Measurements from ENCODE around the gene SNAI3. TPM values are rescaled to one million over a fixed set of nuclear protein-coding genes. Genes with fewer than 3 reads are reported as not detected.
A peak's percentile ranks its signal among the peaks of the same experiment; 100 is the strongest.

SNAI3 gene
- total RNA-seq, 4 donors from 2014 or later: 0.33 to 1.3 (median 1.3) TPM

GRCh38 chr16:88713054-88713453 lies 26.7 kb upstream of the SNAI3 start:
- Histone ChIP-seq H3K27ac (no peak overlapping the region), H3K4me3 (replicated peaks in 1 of 3) (no peak overlapping the region), H3K36me3 (peaks cover 34 to 37% of the 10 kb centered on the region in 2 donors), H3K9me3 (no peaks in the 10 kb centered on the region), H3K27me3 (no peaks in the 10 kb centered on the region), H3K4me1 (peaks cover 0 to 7% of the 10 kb centered on the region in 2 donors)
- TF ChIP-seq POLR2A (IDR thresholded peaks at IDR 0.05) (no peak), CTCF (IDR thresholded peaks at IDR 0.05) (no peak)
- 84 to 89% methylated on average over 6 to 7 of the region's 15 CpGs for WGBS, 2 donors
- DNase-seq: no peak
- intact Hi-C loops (cut with DNase I): no loop called here

- TF ChIP-seq CTCF (IDR thresholded peaks at IDR 0.05) (no peak), POLR2A (IDR thresholded peaks at IDR 0.05) (no peak)
- Histone ChIP-seq H3K4me1 (peaks cover under 1 to 7% of the 10 kb centered on the region in 2 donors), H3K4me3 (replicated peaks in 1 of 3) (no peak overlapping the region), H3K9me3 (no peaks in the 10 kb centered on the region), H3K27me3 (no peaks in the 10 kb centered on the region), H3K27ac (no peak overlapping the region), H3K36me3 (peaks cover 32 to 35% of the 10 kb centered on the region in 2 donors)
- no peak for DNase-seq
- intact Hi-C loops (cut with DNase I): no loop called here
- 82 to 90% methylated on average over 2 to 10 of the region's 25 CpGs for WGBS, 2 donors
Observed at GRCh38 chr16:88712362-88712979, 26.2 kb upstream of the SNAI3 start.

GRCh38 chr16:88711750-88712340 lies 25.5 kb upstream of the SNAI3 start:
- DNase-seq: no peak
- H3K4me1 ChIP-seq: peaks cover 6 to 13% of the 10 kb centered on the region in 2 donors
- TF ChIP-seq CTCF (IDR thresholded peaks at IDR 0.05) (no peak), POLR2A (IDR thresholded peaks at IDR 0.05) (no peak)
- no peaks in the 10 kb centered on the region for H3K9me3 ChIP-seq
- H3K27me3 ChIP-seq: no peaks in the 10 kb centered on the region
- peaks cover 25 to 30% of the 10 kb centered on the region in 2 donors for H3K36me3 ChIP-seq
- intact Hi-C loops (cut with DNase I): no loop called here
- WGBS, 2 donors: 81 to 85% methylated on average over 9 to 16 of the region's 18 CpGs
- no peak overlapping the region for H3K27ac ChIP-seq
- no peak overlapping the region for H3K4me3 ChIP-seq (replicated peaks in 1 of 3)

GRCh38 chr16:88710556-88710955 lies 24.2 kb upstream of the SNAI3 start:
- peaks cover 13 to 17% of the 10 kb centered on the region in 2 donors for H3K36me3 ChIP-seq
- no peaks in the 10 kb centered on the region for H3K9me3 ChIP-seq
- 35 to 43% methylated on average over 13 to 15 of the region's 16 CpGs for WGBS, 2 donors
- H3K27me3 ChIP-seq: no peaks in the 10 kb centered on the region
- peak overlapping the region in 1 of 3 donors; percentile 30 for H3K27ac ChIP-seq
- TF ChIP-seq POLR2A (IDR thresholded peaks at IDR 0.05): no peak
- TF ChIP-seq CTCF (IDR thresholded peaks at IDR 0.05): no peak
- intact Hi-C loops (cut with DNase I): no loop called here
- DNase-seq: peak; percentile 80 to 81
- H3K4me1 ChIP-seq: peaks cover 8 to 16% of the 10 kb centered on the region in 2 donors
- H3K4me3 ChIP-seq (replicated peaks in 1 of 3): no peak overlapping the region

All from thyroid gland (tissue), 4 donors.